GM23338 (cell line): Measurements from ENCODE around the gene GALE. TPM values are rescaled to one million over a fixed set of nuclear protein-coding genes. Genes with fewer than 3 reads are reported as not detected.

Experiments used
- ATAC-seq: fragments of 200-7000 bp; cut with Tn5 transposase; 3 replicates; pipeline ENCODE4 v1.9.1; 2020
- DNase-seq: peaks from one replicate; pipeline ENCODE4 v3.0.0-alpha.2; 2015; ENCODE audit warnings: low spot score
- H2AFZ ChIP-seq: fragments of 200-600 bp; sonication (generic); 2 replicates; pipeline ENCODE4 v1.8.0; 2016; ENCODE audit warnings: antibody characterized with exemption, mild to moderate bottlenecking, moderate library complexity
- H3F3A ChIP-seq: fragments of 200-600 bp; sonication (generic); replicated peaks from 2 replicates; pipeline ENCODE4 v1.8.0; 2017; ENCODE audit warnings: antibody characterized with exemption, mixed run types, low read depth
- H3K27ac ChIP-seq: fragments of 200-600 bp; sonication (generic); 2 replicates; pipeline ENCODE4 v1.6.1; 2016; ENCODE audit warnings: low read depth
- H3K27me3 ChIP-seq: fragments of 200-600 bp; sonication (generic); 2 replicates; pipeline ENCODE4 v1.8.0; 2016; ENCODE audit warnings: mild to moderate bottlenecking, mixed run types, moderate library complexity; ENCODE audit not compliant: insufficient read depth
- H3K36me3 ChIP-seq: fragments of 200-600 bp; sonication (generic); 2 replicates; pipeline ENCODE4 v1.8.0; 2016; ENCODE audit warnings: mild to moderate bottlenecking; ENCODE audit not compliant: insufficient read depth
- H3K4me1 ChIP-seq: fragments of 200-600 bp; sonication (generic); 2 replicates; pipeline ENCODE4 v1.8.0; 2016; ENCODE audit warnings: mild to moderate bottlenecking, moderate library complexity; ENCODE audit not compliant: insufficient read depth
- H3K4me2 ChIP-seq: fragments of 200-600 bp; sonication (generic); 2 replicates; pipeline ENCODE4 v1.7.1; 2017; ENCODE audit warnings: mixed run types
- H3K4me3 ChIP-seq: fragments of 200-600 bp; sonication (generic); 2 replicates; pipeline ENCODE4 v1.6.1; 2016; ENCODE audit warnings: mixed run types
- H3K79me2 ChIP-seq: fragments of 200-600 bp; sonication (generic); replicated peaks from 2 replicates; pipeline ENCODE4 v1.8.0; 2017; ENCODE audit warnings: mild to moderate bottlenecking; ENCODE audit not compliant: insufficient read depth
- H3K9me2 ChIP-seq: fragments of 200-600 bp; sonication (generic); 2 replicates; pipeline ENCODE4 v1.8.0; 2017; ENCODE audit not compliant: insufficient read depth
- H4K20me1 ChIP-seq: fragments of 200-600 bp; sonication (generic); replicated peaks from 2 replicates; pipeline ENCODE4 v1.8.0; 2017; ENCODE audit warnings: mild to moderate bottlenecking; ENCODE audit not compliant: insufficient read depth
- H3K27ac Mint-ChIP-seq: 2 replicates; pipeline ENCODE4 v1.8.0; 2020; ENCODE audit warnings: inconsistent platforms, mild to moderate bottlenecking, moderate library complexity, mixed read lengths
- H3K27me3 Mint-ChIP-seq: 3 replicates; pipeline ENCODE4 v1.8.0; 2022; ENCODE audit warnings: low read depth, mild to moderate bottlenecking, moderate library complexity, mixed read lengths, inconsistent platforms; ENCODE audit not compliant: insufficient read depth, poor library complexity
- H3K36me3 Mint-ChIP-seq: 3 replicates; pipeline ENCODE4 v1.8.0; 2021; ENCODE audit warnings: low read depth, mild to moderate bottlenecking, inconsistent platforms, moderate library complexity, mixed read lengths
- H3K4me1 Mint-ChIP-seq: 3 replicates; pipeline ENCODE4 v1.8.0; 2020; ENCODE audit warnings: mild to moderate bottlenecking, inconsistent platforms, mixed read lengths
- H3K4me3 Mint-ChIP-seq: 3 replicates; pipeline ENCODE4 v1.8.0; 2021; ENCODE audit warnings: moderate library complexity, mild to moderate bottlenecking, inconsistent platforms, mixed read lengths
- H3K9me3 Mint-ChIP-seq: 3 replicates; pipeline ENCODE4 v1.8.0; 2020; ENCODE audit warnings: moderate library complexity, mild to moderate bottlenecking, inconsistent platforms, mixed read lengths
- CTCF ChIP-seq, 2 experiments: fragments of 200-600 bp in 1 of 2; sonication (generic) in 1 of 2; conservative IDR thresholded peaks; 2 replicates each; pipeline versions ENCODE4 v1.5.1 to v1.6.1; 2016 to 2017; ENCODE audit warnings: antibody characterized with exemption in 2 of 2, low read depth in 2 of 2, mild to moderate bottlenecking in 2 of 2, moderate library complexity in 1 of 2
- ETS1 ChIP-seq: IDR thresholded peaks from 2 replicates; pipeline ENCODE4 v1.6.1; 2016; ENCODE audit warnings: antibody characterized with exemption
- EZH2 ChIP-seq: fragments of 200-600 bp; sonication (generic); IDR thresholded peaks from one replicate; pipeline ENCODE4 v1.8.0; 2017; ENCODE audit warnings: antibody characterized with exemption, mild to moderate bottlenecking, low read depth; ENCODE audit not compliant: unreplicated experiment
- EZH2phosphoT487 ChIP-seq: fragments of 200-600 bp; sonication (generic); IDR thresholded peaks from one replicate; pipeline ENCODE4 v1.8.1; 2018; ENCODE audit warnings: antibody characterized with exemption; ENCODE audit not compliant: unreplicated experiment
- NANOG ChIP-seq: IDR thresholded peaks from 2 replicates; pipeline ENCODE4 v1.6.1; 2016; ENCODE audit warnings: antibody characterized with exemption, borderline replicate concordance
- POLR2AphosphoS5 ChIP-seq: IDR thresholded peaks from 2 replicates; pipeline ENCODE4 v1.6.1; 2016; ENCODE audit warnings: antibody characterized with exemption, low read depth
- REST ChIP-seq: IDR thresholded peaks from one replicate; pipeline ENCODE4 v1.6.1; 2018; ENCODE audit warnings: antibody characterized with exemption; ENCODE audit not compliant: unreplicated experiment
- ZNF114 ChIP-seq: fragments of 250-450 bp; sonication (Bioruptor Pico); IDR thresholded peaks from 2 replicates; pipeline ENCODE4 v1.5.0; 2020; ENCODE audit warnings: mild to moderate bottlenecking, moderate library complexity
- ZNF331 ChIP-seq: fragments of 250-450 bp; sonication (Bioruptor Pico); IDR thresholded peaks from 2 replicates; pipeline ENCODE4 v1.5.0; 2020; ENCODE audit warnings: low read depth, mild to moderate bottlenecking, moderate library complexity
- polyA plus RNA-seq: library from polyadenylated mRNA; unstranded; fragments of >200 nt; fragmentation: Nextera tagmentation; extraction: Ambion mirVana; gene quantifications from 2 replicates; pipeline ENCODE4 v1.2.1, GENCODE V29; 2016
- total RNA-seq: library from RNA; depleted of rRNA; stranded (reverse); fragments of >200 nt; shearing (Covaris generic); gene quantifications from 2 replicates; pipeline ENCODE4 v1.2.3, GENCODE V29; 2014
- TF ChIP-seq, protein P1 (sequence below): fragments of 250-450 bp; sonication (Bioruptor Pico); IDR thresholded peaks from 2 replicates; pipeline ENCODE4 v1.5.0; 2020; ENCODE audit warnings: mild to moderate bottlenecking, moderate library complexity

The GALE gene
- total and polyA plus RNA-seq, 2 experiments from 2014 or later, result 28.1 to 31.7 TPM

GRCh38 chr1:23816906-23817305 lies 16.4 kb upstream of the GALE start:
- H3K4me1 ChIP-seq, result no peaks in the 10 kb centered on the region
- ATAC-seq, result no peak
- no peak overlapping the region for H3K4me2 ChIP-seq
- no peaks in the 10 kb centered on the region for H3K36me3 ChIP-seq
- Mint-ChIP-seq H3K36me3 (no peaks in the 10 kb centered on the region), H3K4me3 (no peak overlapping the region), H3K27me3 (peaks cover 5% of the 10 kb centered on the region), H3K27ac (no peak overlapping the region), H3K4me1 (no peaks in the 10 kb centered on the region), H3K9me3 (no peaks in the 10 kb centered on the region; the same call in 2 of the 3 replicates)
- no peak overlapping the region for H2AFZ ChIP-seq
- no peak overlapping the region for H3K4me3 ChIP-seq
- H3K9me2 ChIP-seq, result no peaks in the 10 kb centered on the region
- no peak for DNase-seq
- H3K27me3 ChIP-seq, result no peaks in the 10 kb centered on the region
- H3K79me2 ChIP-seq, result no peaks in the 10 kb centered on the region
- H4K20me1 ChIP-seq, result no peaks in the 10 kb centered on the region
- H3F3A ChIP-seq, result no peaks in the 10 kb centered on the region
- no peak for TF ChIP-seq ZNF114 (CRISPR knock-in tag)
- no peak for TF ChIP-seq REST
- TF ChIP-seq EZH2phosphoT487, result no peak
- TF ChIP-seq, protein P1, sequence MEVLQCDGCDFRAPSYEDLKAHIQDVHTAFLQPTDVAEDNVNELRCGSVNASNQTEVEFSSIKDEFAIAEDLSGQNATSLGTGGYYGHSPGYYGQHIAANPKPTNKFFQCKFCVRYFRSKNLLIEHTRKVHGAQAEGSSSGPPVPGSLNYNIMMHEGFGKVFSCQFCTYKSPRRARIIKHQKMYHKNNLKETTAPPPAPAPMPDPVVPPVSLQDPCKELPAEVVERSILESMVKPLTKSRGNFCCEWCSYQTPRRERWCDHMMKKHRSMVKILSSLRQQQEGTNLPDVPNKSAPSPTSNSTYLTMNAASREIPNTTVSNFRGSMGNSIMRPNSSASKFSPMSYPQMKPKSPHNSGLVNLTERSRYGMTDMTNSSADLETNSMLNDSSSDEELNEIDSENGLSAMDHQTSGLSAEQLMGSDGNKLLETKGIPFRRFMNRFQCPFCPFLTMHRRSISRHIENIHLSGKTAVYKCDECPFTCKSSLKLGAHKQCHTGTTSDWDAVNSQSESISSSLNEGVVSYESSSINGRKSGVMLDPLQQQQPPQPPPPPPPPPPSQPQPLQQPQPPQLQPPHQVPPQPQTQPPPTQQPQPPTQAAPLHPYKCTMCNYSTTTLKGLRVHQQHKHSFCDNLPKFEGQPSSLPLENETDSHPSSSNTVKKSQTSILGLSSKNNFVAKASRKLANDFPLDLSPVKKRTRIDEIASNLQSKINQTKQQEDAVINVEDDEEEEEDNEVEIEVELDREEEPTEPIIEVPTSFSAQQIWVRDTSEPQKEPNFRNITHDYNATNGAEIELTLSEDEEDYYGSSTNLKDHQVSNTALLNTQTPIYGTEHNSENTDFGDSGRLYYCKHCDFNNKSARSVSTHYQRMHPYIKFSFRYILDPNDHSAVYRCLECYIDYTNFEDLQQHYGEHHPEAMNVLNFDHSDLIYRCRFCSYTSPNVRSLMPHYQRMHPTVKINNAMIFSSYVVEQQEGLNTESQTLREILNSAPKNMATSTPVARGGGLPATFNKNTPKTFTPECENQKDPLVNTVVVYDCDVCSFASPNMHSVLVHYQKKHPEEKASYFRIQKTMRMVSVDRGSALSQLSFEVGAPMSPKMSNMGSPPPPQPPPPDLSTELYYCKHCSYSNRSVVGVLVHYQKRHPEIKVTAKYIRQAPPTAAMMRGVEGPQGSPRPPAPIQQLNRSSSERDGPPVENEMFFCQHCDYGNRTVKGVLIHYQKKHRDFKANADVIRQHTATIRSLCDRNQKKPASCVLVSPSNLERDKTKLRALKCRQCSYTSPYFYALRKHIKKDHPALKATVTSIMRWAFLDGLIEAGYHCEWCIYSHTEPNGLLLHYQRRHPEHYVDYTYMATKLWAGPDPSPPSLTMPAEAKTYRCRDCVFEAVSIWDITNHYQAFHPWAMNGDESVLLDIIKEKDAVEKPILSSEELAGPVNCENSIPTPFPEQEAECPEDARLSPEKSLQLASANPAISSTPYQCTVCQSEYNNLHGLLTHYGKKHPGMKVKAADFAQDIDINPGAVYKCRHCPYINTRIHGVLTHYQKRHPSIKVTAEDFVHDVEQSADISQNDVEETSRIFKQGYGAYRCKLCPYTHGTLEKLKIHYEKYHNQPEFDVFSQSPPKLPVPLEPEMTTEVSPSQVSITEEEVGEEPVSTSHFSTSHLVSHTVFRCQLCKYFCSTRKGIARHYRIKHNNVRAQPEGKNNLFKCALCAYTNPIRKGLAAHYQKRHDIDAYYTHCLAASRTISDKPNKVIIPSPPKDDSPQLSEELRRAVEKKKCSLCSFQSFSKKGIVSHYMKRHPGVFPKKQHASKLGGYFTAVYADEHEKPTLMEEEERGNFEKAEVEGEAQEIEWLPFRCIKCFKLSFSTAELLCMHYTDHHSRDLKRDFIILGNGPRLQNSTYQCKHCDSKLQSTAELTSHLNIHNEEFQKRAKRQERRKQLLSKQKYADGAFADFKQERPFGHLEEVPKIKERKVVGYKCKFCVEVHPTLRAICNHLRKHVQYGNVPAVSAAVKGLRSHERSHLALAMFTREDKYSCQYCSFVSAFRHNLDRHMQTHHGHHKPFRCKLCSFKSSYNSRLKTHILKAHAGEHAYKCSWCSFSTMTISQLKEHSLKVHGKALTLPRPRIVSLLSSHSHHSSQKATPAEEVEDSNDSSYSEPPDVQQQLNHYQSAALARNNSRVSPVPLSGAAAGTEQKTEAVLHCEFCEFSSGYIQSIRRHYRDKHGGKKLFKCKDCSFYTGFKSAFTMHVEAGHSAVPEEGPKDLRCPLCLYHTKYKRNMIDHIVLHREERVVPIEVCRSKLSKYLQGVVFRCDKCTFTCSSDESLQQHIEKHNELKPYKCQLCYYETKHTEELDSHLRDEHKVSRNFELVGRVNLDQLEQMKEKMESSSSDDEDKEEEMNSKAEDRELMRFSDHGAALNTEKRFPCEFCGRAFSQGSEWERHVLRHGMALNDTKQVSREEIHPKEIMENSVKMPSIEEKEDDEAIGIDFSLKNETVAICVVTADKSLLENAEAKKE (CRISPR knock-in tag), result no peak
- no peak for TF ChIP-seq EZH2
- no peak for TF ChIP-seq POLR2AphosphoS5
- TF ChIP-seq ZNF331 (CRISPR knock-in tag), result no peak
- no peak for TF ChIP-seq NANOG
- no peak for TF ChIP-seq CTCF (conservative IDR thresholded peaks at IDR 0.05; ENCODE audit: low read depth in 2 of 2)
- no peak for TF ChIP-seq ETS1
- no peak overlapping the region for H3K27ac ChIP-seq
